Activated CD8-positive, alpha-beta memory T cell treated with anti-CD3 and anti-CD28 coated beads for 1 hour (primary cell): ENCODE results near the gene HIRA.
"Not testable (repeated sequence)": the region's sequence is repeated elsewhere in the genome, so short reads cannot be mapped to it uniquely, and the experiment has no call there.

Source experiments
- DNase-seq, 2 donors: peaks; one replicate each; pipeline ENCODE4 v3.0.0-alpha.2; 2020; ENCODE audit warnings: low read depth in 1 of 2; ENCODE audit errors: extremely low read depth in 1 of 2

Gene HIRA

DNA sequence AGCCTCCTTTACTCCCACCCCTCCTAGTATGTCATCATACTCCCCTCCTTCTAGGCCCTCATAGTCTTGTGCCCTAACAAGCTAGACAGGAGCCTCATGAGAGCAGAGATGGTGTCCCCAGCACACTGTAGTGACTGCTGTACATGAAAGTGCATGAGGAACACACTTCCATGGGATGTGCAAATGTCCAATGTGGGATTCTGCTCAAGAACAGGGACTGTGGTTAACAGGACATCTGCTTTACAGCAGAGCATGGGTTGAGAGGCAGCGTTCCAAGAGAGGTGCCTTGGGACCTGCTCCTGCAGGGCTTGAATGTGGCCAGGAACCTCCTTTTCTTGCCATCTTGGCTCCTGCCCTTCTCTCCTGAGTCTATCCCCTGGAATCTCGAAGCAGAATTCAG lies 45.3 kb downstream of the HIRA start:
- DNase-seq, result no peak

DNA sequence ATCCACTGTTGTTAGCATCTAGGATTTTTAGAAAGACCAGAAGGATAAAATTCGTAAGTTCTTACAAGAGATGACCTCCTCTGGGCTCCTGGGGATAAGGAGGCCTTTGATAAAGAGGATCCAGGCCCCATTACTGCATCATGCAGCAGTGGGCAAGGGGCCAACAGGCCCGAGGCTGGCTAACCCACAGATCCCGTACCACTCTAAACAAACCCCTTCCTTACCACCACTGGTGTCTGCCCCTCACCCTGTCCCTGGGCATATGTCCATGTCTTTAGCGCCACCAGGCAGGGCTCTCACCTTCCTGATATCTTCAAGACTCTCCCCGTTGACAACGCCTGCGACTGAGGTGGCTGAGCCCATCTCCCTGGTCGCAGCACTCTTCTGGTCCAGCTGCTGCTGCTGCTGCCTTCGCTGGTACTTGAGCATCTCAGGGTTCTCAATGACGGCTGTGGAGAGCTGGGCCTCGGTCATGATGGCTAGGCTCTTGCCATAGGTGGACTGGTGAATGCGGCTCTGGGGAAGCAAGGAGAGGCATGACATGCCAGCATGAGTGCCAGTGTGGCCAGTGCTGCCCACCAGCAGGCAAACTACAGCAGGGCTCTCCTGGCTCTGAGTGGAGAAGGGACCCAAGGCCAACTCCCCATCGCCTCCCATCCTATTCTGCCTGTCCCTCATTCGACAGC lies 46.2 kb downstream of the HIRA start:
- no peak for DNase-seq

GRCh38 chr22:19383292-19383691 lies 48.2 kb downstream of the HIRA start:
- no peak for DNase-seq

DNA sequence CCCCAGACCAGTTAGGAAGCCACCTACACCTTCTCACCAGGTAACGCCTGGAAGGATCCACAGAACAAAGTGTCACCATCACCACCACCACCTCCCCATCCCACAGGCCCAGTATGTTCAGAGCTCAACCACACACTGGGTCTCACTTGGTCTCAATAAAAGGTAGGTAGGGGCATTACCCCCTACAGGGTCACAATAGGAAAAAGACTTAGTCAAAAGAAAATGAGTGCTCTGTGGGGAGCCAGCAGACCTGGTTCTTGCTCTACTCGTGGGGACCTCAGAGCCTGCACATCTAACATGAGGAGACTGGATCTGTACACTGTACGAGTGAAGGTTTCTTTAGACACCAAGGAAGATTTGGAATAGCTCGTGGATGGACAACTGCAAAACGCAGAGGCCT lies 49.3 kb downstream of the HIRA start:
- no peak for DNase-seq

GRCh38 chr22:19378344-19378674 lies 53.2 kb downstream of the HIRA start:
- DNase-seq, result no peak

DNA sequence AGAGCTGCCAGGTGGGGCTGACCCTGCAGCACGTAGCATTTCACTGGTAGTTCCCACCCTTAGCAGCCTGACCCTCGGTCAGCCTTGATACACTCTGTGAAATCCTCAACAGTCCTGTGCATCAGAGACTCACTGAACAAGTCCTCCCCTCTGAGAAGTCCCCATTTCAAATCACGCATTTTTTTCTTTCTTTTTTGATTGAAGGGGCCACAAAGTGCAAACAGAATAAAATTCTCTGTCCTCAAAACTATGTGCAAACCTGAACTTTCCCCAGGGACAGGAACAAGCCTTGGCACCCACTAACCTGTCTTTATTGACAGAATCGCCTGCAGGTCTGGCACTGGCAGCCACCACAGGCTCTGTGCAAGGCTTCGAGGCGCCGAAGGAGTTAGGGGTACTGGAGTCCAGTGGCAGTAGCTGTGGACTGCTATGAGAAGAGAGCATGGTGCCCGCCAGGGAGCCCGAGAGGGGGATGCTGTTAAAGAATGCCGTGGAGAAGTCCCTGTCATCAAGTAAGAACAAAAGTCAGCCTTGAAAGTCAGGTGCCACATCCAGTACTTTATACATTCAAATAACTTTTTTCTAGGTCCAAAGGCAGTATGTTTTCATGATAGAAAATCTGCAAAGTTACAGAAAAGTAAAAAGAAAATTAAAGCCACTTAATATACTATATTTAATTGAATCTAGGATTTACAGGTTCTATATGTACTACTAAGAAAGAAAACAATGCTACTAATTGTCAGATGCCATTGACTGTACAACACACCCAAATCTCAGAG lies 53.8 kb downstream of the HIRA start:
- DNase-seq, result no peak

DNA sequence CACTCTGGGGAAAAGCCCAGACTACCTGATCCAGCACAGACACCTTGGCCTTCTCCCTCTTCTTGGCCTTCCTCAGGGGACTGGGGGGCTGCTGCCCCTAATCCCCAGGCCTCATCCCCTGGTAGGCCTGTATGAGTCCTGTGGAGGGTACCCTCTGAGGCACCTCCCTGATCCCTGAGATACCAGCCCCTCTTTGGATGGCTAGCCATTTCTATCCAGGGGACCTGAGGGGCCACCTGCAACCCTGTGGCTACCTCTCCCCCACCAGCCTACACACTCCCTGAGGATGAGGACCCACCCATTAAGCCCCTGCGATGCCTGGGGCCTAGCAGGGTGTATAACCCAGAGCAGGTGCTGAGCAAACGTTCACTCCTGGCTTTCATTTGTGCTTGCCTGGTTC lies 54.6 kb downstream of the HIRA start:
- no peak for DNase-seq

GRCh38 chr22:19376247-19376646 lies 55.3 kb downstream of the HIRA start:
- DNase-seq, result no peak

DNA sequence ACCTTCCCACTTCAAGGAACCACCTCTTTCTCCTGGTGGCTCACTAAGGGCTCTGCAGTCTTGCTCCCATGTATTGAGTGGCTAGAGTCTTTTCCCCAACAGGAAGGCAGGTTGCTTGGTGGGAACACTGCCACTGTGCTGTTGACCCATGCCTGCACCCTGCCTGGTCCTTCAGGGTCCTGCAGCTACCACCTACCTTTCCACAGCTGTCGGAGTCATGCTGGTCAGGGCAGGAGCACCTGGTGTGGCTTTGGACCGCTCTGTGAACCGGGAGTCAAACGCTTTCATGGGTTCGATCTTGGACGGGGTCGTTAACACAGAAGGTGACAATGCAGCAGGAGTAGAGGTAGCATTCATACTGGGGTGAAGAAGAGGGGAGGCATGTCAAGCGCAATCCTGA lies 56.1 kb downstream of the HIRA start:
- no peak for DNase-seq

DNA sequence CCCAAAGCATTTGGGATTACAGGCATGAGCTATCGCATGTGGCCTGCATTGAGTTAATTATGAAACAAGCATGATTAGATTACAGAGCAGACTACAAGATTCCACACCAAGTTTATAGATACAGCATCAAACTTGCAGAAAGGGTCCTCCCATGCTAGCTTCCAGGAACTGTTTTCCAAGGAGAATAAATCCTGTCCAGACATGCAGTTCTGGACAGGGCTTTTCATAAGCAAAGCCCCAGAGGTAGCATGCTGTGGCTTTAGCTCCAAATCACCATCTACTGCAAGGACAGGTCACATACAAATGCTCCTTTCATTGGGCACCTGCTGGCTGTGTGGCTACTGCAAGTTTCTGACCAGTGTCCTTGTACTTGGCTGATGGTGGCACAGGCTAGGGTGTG lies 57.1 kb downstream of the HIRA start:
- DNase-seq, result no peak

- no peak for DNase-seq
These were observed 58.1 kb downstream of the HIRA start for GRCh38 chr22:19373450-19373849.

DNA sequence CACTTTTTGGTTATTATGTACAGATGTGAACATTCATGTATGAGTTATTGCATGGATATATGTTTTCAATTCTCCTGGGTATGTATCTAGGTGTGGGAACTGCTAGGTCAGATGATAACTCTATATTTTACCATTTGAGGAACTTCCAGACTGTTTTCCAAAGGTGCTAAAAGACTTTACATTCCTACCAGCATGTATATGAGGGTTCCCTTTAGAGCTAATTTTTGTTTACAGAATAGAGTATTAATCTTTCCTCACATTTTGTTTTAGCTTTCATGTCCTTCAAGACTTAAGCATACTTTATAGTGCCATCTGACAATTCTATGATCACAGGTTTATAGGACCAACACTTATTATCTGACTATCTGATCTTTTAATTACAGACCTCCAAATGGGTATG lies 59.6 kb downstream of the HIRA start:
- no peak for DNase-seq

DNA sequence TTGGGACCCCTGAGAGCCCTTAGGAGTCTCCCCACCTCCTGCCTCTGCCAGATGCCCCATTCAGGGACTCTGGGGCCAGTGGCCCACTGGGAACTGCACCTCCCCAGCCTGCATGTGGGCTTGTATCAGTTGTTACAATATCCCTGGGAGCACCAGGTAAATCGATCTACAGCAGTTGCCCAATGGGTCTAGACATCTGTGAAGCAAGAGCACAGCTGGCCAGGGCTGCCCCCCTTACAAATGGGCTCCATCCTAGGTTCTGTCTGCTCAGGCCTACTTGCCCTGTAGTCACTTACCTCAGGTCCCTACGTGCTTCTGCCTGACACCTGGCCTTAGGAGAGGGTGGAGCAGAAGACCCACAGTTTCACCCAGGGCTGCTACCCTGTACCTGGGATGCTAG lies 62.7 kb downstream of the HIRA start:
- DNase-seq, result no peak

DNA sequence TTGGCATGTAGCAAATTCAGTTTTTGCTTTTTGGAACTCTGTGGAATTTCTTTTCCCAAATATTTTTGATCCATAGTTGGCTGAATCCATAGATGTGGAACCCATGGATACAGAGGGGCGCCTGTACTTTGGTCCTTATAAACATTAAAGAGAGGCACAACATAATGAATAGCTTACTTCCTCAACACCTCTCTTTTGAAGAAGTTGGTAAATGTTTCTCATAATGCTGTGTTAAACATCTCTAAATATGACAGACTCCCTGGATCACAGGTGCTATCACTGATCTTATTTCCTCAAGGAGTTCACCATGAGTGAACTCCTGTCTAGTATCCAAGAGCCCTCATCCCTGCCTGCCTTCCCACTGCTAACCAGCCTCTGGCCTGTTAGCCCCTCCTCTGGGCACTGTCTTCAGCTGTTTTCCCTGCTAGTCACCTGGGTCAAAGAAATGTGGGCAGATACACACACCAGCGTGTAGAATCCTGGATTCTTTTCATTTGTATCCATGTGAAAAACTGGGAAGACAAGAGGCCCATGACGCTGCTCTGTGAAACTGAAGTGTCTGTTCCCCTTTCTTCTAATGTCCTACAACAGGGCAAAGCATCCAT lies 63.7 kb downstream of the HIRA start:
- DNase-seq, result no peak

DNA sequence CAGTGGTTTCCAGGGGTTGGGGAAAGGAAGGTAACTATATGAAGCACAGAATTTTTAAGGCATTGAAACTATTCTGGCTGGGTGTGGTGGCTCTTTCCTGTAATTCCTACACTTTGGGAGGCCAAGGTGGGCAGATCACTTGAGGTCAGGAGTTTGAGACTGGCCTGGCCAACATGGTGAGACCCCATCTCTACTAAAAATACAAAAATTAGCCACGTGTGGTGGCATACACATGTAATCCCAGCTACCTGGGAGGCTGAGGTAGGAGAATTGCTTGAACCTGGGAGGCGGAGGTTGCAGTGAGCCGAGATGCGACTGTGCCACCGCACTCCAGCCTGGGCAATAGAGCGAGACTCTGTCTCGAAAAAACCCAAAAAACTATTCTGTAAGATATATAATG lies 68.0 kb downstream of the HIRA start:
- DNase-seq, result not testable (repeated sequence)

DNA sequence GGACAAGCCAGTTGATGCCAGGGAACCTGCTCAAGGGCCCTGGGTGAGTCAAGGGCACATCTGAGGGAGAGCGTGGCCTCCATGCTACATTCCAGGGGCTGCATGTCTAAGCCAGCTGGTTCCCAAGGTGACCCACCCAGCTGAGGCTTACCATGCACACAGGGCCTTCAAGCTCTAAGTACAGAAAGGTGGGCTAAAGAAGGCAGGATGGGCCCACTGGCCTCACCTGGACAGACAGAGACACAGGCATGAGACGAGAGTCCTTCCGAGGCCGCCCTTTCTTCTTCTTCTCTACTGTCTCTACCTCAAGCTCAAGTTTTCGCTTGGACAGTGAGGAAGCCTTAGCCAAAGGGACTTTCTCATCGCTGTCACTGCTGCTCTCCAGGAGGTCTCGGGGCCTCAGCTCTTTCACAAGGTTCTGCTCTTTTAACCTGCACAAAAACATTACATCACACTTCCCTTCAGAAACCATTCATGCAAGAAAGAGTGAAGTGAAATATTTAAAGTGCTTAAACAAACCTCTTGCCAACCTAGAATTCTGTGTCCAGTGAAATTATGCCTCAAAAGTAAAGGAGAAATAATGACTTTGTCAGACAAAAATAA lies 69.9 kb downstream of the HIRA start:
- no peak for DNase-seq

DNA sequence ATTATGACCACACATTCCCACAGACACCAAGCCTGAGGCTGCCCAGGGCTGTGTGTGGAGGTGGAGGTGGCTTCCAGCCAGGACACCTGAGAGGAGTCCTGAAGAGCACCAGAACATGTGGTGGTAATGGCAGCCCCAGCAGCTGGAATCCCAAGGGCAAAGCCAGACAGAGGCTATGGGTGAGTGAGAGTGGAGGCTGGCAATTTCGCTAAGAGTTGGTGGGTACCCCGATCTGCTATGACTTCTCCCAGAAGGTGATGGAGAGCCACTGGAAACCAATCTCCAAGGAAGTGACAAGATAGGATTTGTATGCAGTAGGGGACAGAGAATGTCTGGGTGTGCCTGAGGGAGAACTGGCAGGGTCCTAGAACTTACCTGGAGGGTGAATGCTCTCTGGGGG lies 70.7 kb downstream of the HIRA start:
- no peak for DNase-seq

GRCh38 chr22:19360300-19360792 lies 71.2 kb downstream of the HIRA start:
- no peak for DNase-seq

DNA sequence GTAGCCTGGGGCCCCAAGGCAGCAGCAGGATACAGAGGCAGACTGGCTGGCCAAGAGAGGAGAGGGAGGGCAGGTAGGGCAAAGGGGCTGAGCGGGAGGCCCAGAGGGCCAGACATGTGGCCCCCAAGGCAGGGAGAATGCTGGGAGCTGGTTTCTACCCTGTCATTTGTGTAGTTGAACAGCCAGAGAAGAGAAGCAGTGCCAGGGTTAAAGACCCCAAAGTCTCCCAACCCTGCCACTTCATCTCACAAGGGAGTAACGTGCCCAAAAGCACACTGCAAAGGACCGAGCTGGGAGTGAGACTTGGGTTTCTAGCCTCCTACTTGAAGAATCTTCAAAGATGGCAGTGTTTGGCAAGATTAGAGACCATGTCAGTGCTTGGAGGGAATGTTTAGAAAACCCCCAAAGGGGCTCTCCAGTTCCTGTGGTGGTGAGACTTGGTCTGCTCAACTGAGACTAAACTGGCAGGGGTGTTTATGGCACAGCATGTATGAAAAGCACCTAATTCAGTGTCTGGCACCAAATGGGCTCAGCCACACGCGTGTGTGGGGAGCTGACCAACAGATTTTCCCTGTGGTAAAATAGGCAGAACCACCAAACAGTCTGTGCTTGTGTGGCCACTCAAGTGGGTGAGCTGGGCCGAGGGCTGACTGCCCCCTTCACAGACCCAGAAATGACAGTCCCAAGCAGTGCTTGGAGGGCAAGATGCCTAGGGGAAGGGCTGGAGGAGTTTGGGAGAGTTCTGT lies 71.8 kb downstream of the HIRA start:
- no peak for DNase-seq

DNA sequence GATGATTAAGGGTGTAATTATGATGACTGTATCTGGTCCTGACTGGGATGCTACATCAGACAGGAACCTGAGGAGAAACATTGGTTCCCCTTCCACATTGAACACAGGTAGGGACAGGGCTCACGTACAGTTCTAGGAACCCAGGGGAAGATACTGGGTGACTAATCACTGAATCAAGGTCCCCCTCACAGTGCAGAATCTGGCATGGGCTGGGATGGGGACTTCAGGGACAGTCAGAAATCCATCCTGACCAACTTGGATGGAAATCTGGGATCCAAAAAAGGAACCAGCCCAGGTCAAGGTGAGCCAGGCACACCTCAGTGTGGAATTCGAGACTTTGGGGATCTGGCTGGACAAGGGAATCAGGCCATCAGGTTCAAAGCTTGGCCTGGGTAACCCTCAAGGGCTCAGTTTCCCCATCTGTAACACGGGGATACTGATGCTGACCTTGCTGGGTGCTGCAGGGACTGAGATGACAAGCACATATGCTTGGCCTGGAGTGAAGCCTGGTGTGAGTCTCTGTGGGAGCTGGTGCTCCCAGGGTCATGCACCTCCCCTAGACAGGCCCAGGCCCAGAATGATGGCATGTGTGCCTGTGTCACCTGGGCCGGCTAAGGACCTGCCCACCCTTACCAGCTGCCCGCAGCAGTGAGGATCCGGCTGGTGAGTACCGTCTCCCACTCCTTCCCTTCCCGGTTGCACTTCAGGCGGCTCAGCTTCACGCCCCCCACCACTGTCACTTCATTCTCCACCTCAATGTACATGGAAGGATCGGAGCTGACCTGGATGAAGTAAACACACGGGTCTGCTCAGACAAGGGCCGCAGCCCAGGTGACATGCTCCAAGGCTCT lies 72.6 kb downstream of the HIRA start:
- DNase-seq, result no peak
